ENCODE measurements around the gene ABLIM2.

GRCh38 chr4:7949759-7950158 is 208.9 kb downstream of the ABLIM2 start:
- TF ChIP-seq, protein P1, sequence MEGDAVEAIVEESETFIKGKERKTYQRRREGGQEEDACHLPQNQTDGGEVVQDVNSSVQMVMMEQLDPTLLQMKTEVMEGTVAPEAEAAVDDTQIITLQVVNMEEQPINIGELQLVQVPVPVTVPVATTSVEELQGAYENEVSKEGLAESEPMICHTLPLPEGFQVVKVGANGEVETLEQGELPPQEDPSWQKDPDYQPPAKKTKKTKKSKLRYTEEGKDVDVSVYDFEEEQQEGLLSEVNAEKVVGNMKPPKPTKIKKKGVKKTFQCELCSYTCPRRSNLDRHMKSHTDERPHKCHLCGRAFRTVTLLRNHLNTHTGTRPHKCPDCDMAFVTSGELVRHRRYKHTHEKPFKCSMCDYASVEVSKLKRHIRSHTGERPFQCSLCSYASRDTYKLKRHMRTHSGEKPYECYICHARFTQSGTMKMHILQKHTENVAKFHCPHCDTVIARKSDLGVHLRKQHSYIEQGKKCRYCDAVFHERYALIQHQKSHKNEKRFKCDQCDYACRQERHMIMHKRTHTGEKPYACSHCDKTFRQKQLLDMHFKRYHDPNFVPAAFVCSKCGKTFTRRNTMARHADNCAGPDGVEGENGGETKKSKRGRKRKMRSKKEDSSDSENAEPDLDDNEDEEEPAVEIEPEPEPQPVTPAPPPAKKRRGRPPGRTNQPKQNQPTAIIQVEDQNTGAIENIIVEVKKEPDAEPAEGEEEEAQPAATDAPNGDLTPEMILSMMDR (conservative IDR thresholded peaks at IDR 0.05 in 1 of 2, IDR thresholded peaks at IDR 0.05 in 1 of 2; ENCODE audit: extremely low read depth in 1 of 2, insufficient read depth in 1 of 2, low read depth in 1 of 2, low read length in 2 of 2) = no peak
- TF ChIP-seq EZH2 (IDR thresholded peaks at IDR 0.05; ENCODE audit: borderline replicate concordance, low read length) = no peak

Data from mammary epithelial cell (primary cell).